Glomerular endothelial cell (primary cell): ENCODE data around the gene AQP11. TPM values are rescaled to one million over a fixed set of nuclear protein-coding genes. Genes with fewer than 3 reads are reported as not detected.

Experiments
- DNase-seq: peaks from one replicate; pipeline ENCODE4 v3.0.0-alpha.2; 2011; ENCODE audit warnings: low read depth, low spot score; ENCODE audit errors: extremely low read depth
- total RNA-seq: library from RNA; depleted of rRNA; stranded (reverse); fragments of >200 nt; gene quantifications from 2 replicates; pipeline ENCODE4 v1.2.3, GENCODE V29; 2015

The AQP11 gene
- total RNA-seq, 1 donor from 2014 or later, result 0.18 TPM

GRCh38 chr11:77654770-77655434 lies 65.1 kb downstream of the AQP11 start:
- DNase-seq, result no peak

- no peak for DNase-seq
Measured at GRCh38 chr11:77656362-77656761, 66.6 kb downstream of the AQP11 start.

- DNase-seq, result no peak
Measured at GRCh38 chr11:77658213-77659013, 68.7 kb downstream of the AQP11 start.

Other genes with a start within 250 kb of the AQP11 start
- gene PAK1, start 115.9 kb upstream of the AQP11 start, total RNA-seq, result 9.9 and 13.1 TPM in 2 replicates
- 82.1 and 114 TPM in 2 replicates for gene CLNS1A, start 47.8 kb downstream of the AQP11 start, total RNA-seq
- gene RSF1, start 230.8 kb downstream of the AQP11 start, total RNA-seq, result 30.2 and 50.9 TPM in 2 replicates
- gene AAMDC, start 231.2 kb downstream of the AQP11 start, total RNA-seq, result 36.1 and 53.2 TPM in 2 replicates